ENCODE results near the gene THSD7B. TPM values are rescaled to one million over a fixed set of nuclear protein-coding genes. Genes with fewer than 3 reads are reported as not detected.

Gene THSD7B
- total RNA-seq, 2 donors from 2014 or later = 0.95 to 12.7 TPM

DNA sequence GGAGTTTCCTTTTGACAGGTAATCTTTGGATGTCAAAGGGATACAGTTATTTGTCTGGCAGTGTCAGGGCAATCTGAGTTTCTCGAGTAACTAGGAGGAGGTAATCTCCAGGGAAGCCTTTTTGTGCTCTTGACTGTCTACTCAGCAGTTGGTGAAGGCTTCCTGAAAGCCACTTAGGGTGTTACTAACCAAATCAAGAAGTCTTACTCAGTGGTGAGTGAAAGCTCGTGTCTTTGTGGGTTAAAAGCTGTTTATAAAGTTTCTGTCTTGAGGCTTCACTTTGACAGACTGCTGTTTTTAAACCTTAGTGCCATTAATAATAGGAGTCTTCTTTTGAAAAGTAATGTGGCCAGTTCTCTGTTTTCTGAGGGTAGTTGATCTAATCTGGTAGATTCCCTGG lies 1.7 kb downstream of the THSD7B start:
- Histone ChIP-seq H3K4me3 (peak overlapping the region; percentile 82), H3K27me3 (replicated peaks; ENCODE audit: insufficient read depth) (no peaks in the 10 kb centered on the region), H3K36me3 (no peaks in the 10 kb centered on the region), H3K27ac (no peak overlapping the region), H3K9me3 (no peaks in the 10 kb centered on the region), H3K4me1 (ENCODE audit: control insufficient read depth in 1 of 2, low read depth in 2 of 2) (peaks cover 5 to 31% of the 10 kb centered on the region in 2 donors)
- DNase-seq (ENCODE audit: low spot score) (no peak), ATAC-seq (ENCODE audit: insufficient number of reproducible peaks, low FRiP score, low read depth) (no peak)
- TF ChIP-seq, protein P1, sequence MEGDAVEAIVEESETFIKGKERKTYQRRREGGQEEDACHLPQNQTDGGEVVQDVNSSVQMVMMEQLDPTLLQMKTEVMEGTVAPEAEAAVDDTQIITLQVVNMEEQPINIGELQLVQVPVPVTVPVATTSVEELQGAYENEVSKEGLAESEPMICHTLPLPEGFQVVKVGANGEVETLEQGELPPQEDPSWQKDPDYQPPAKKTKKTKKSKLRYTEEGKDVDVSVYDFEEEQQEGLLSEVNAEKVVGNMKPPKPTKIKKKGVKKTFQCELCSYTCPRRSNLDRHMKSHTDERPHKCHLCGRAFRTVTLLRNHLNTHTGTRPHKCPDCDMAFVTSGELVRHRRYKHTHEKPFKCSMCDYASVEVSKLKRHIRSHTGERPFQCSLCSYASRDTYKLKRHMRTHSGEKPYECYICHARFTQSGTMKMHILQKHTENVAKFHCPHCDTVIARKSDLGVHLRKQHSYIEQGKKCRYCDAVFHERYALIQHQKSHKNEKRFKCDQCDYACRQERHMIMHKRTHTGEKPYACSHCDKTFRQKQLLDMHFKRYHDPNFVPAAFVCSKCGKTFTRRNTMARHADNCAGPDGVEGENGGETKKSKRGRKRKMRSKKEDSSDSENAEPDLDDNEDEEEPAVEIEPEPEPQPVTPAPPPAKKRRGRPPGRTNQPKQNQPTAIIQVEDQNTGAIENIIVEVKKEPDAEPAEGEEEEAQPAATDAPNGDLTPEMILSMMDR (IDR thresholded peaks at IDR 0.05) = no peak

DNA sequence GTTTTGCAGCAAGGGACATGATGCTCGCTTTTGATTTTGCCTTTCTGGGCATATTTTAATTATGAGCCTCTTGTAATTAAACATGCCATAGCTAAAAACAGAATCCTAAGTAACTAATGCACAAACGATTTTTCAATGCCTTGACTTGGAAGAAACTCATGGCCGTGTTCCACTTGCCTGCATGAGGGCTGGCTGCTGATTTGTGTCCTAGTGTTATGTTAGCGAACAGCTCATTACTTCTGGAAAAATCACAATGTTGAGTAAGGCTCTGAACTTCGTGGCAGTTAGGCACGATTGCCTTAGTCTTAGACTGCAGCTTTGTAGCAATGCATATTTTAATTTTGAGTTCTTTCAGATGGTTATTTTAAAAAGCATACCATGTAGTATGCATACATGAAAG lies 4.5 kb downstream of the THSD7B start:
- TF ChIP-seq, protein P1 (IDR thresholded peaks at IDR 0.05) = no peak
- H3K4me3 ChIP-seq = no peak overlapping the region
- no peak overlapping the region for H3K27ac ChIP-seq
- H3K36me3 ChIP-seq = no peaks in the 10 kb centered on the region
- H3K27me3 ChIP-seq (replicated peaks; ENCODE audit: insufficient read depth) = no peaks in the 10 kb centered on the region
- peaks cover 0 to 15% of the 10 kb centered on the region in 2 donors for H3K4me1 ChIP-seq (ENCODE audit: control insufficient read depth in 1 of 2, low read depth in 2 of 2)
- ATAC-seq (ENCODE audit: insufficient number of reproducible peaks, low FRiP score, low read depth) (no peak), DNase-seq (ENCODE audit: low spot score) (no peak)
- no peaks in the 10 kb centered on the region for H3K9me3 ChIP-seq

DNA sequence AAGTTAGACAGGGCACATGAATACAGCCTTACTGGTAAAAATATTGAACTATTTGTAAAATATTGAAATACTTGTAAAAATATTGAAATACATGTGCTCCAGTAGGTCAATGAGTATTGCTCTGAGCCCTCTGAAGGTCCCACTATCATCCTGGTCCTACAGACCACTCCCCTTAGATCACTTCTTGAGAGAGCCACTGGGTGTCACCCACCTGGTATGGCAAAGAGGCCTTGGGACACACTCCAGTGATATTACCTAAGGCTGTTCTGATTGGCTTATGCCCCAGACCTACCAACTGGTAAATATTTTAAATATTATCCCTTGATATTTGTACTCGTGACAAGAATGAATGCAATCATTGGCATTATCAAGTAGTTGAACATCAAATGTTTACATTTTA lies 5.0 kb downstream of the THSD7B start:
- TF ChIP-seq, protein P1 (IDR thresholded peaks at IDR 0.05) = no peak
- Histone ChIP-seq H3K4me1 (ENCODE audit: control insufficient read depth in 1 of 2, low read depth in 2 of 2) (peaks cover 0 to 15% of the 10 kb centered on the region in 2 donors), H3K27ac (no peak overlapping the region), H3K4me3 (no peak overlapping the region), H3K36me3 (no peaks in the 10 kb centered on the region), H3K9me3 (no peaks in the 10 kb centered on the region), H3K27me3 (replicated peaks; ENCODE audit: insufficient read depth) (no peaks in the 10 kb centered on the region)
- no peak for DNase-seq (ENCODE audit: low spot score)
- no peak for ATAC-seq (ENCODE audit: insufficient number of reproducible peaks, low FRiP score, low read depth)

DNA sequence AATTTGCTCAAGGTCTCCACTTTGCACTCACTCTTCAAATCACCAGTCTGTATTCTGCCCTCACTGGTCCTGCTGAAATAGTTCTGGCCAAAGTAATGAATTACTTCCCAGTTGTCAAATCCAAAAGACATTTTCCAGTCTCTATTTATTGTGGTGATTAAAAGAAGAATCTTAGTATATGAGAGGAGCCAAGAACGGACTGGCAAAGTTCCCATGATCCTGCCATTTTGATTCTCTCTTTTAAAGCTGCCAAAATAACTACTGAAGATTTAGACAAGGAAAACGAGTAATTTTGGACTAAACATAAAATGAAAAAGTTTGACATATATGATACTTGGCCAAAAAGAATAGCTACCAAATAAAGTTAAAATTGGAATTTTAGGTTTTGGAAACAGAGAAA lies 12.0 kb downstream of the THSD7B start:
- H3K4me3 ChIP-seq = no peak overlapping the region
- TF ChIP-seq, protein P1 (IDR thresholded peaks at IDR 0.05) = no peak
- no peaks in the 10 kb centered on the region for H3K27me3 ChIP-seq (replicated peaks; ENCODE audit: insufficient read depth)
- ATAC-seq (ENCODE audit: insufficient number of reproducible peaks, low FRiP score, low read depth) (no peak), DNase-seq (ENCODE audit: low spot score) (no peak)
- no peaks in the 10 kb centered on the region for H3K36me3 ChIP-seq
- H3K27ac ChIP-seq = no peak overlapping the region
- H3K4me1 ChIP-seq (ENCODE audit: control insufficient read depth in 1 of 2, low read depth in 2 of 2) = no peaks in the 10 kb centered on the region
- no peaks in the 10 kb centered on the region for H3K9me3 ChIP-seq

DNA sequence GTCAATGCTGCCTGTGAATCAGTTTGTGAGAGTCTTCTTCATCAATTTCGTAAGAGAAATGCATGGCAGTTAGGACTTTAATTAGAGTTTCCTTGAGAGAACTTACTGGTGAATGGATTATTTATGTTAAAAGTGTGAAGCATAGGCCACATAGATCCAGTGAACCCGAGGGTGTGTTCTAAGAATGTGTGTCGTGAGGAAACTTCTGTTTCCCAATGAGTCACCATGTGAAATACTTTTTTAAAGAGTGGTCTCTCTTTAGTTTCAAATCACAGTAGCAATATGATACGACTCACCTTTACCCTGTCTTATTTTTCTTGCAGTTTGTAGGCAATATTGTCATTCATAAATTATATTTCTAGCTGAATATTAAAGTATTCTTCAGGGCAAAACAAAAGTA lies 18.5 kb downstream of the THSD7B start:
- no peaks in the 10 kb centered on the region for H3K9me3 ChIP-seq
- no peak overlapping the region for H3K27ac ChIP-seq
- H3K36me3 ChIP-seq = no peaks in the 10 kb centered on the region
- no peaks in the 10 kb centered on the region for H3K27me3 ChIP-seq (replicated peaks; ENCODE audit: insufficient read depth)
- no peak for DNase-seq (ENCODE audit: low spot score)
- ATAC-seq (ENCODE audit: insufficient number of reproducible peaks, low FRiP score, low read depth) = no peak
- TF ChIP-seq, protein P1 (IDR thresholded peaks at IDR 0.05) = no peak
- H3K4me1 ChIP-seq (ENCODE audit: control insufficient read depth in 1 of 2, low read depth in 2 of 2) = no peaks in the 10 kb centered on the region
- H3K4me3 ChIP-seq = no peak overlapping the region
